ENCODE results near the gene IL1RL1. TPM values are rescaled to one million over a fixed set of nuclear protein-coding genes. Genes with fewer than 3 reads are reported as not detected.

IL1RL1 gene
- total RNA-seq, 4 donors from 2014 or later = 4.0 to 47.2 (median 15.9) TPM

DNA sequence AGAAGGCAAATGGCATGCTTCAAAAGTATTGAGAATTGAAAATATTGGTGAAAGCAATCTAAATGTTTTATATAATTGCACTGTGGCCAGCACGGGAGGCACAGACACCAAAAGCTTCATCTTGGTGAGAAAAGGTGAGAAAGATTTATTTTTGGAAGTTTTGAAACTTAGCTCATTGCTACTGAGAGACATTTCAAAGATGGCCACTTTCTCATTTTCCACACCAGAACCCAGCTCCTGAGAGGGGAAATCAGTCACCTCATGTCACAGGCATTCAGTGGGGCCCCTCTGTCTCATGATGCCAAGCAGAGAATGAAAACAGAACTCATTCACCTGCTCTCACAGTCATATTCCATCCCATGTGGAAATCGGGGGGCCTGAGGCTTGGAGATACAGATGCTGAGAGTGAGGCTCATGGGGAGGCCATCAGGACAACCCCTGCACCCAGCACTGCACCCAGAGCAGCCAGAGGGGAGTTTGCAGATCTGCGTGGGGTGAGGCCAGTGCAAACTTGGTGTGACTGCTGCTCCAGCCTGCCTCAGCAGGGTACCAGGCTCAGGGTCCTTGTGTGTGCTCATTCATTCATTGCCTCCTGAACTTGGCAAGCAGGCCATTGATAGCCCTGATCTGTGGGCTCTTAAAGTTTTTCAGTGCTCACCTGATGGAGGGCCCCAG lies 75.6 kb downstream of the IL1RL1 start:
- H3K9me3 ChIP-seq = peaks cover 0 to 2% (median 0%) of the 10 kb centered on the region in 4 donors
- H3K4me3 ChIP-seq = no peak overlapping the region
- H3K27ac ChIP-seq = no peak overlapping the region
- TF ChIP-seq, protein P1, sequence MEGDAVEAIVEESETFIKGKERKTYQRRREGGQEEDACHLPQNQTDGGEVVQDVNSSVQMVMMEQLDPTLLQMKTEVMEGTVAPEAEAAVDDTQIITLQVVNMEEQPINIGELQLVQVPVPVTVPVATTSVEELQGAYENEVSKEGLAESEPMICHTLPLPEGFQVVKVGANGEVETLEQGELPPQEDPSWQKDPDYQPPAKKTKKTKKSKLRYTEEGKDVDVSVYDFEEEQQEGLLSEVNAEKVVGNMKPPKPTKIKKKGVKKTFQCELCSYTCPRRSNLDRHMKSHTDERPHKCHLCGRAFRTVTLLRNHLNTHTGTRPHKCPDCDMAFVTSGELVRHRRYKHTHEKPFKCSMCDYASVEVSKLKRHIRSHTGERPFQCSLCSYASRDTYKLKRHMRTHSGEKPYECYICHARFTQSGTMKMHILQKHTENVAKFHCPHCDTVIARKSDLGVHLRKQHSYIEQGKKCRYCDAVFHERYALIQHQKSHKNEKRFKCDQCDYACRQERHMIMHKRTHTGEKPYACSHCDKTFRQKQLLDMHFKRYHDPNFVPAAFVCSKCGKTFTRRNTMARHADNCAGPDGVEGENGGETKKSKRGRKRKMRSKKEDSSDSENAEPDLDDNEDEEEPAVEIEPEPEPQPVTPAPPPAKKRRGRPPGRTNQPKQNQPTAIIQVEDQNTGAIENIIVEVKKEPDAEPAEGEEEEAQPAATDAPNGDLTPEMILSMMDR (IDR thresholded peaks at IDR 0.05) = no peak
- no peak for TF ChIP-seq POLR2A (IDR thresholded peaks at IDR 0.05)
- DNase-seq = no peak
- no peaks in the 10 kb centered on the region for H3K27me3 ChIP-seq
- H3K4me1 ChIP-seq = no peaks in the 10 kb centered on the region
- no peaks in the 10 kb centered on the region for H3K36me3 ChIP-seq

DNA sequence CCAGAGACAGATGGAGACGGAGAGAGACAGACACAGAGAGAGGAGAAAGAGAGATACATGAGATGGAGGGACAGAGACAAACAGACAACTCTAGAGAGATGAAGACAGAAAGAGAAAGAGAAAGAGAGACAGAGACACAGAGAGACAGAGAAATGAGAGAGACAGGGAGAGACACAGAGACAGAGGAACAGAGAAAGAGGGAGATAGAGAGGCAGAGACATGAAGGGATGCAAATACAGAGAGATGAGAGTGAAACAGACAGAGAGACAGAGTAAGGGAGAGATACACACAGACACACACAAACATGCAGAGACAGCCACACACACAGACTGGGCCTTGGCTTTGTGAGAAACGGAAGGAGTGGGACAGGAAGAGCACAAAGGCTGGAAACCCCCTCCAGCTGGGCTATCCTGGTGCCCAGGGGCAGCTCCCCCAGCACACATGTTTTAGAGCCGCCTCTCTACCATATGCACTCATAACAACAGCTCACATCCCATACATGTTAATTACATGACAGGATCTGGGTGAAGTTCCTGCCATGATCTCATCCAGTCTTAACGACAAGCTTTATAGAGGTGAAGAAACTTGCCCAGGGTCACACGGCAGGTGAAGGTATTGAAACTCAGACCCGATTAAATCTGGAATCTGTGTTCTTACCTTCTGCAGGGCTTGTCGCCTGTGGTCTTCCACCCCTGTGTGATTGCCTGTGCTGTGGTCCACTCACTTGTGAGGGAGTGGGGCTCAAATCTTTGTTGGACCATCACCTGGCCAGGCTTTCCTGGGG lies 76.6 kb downstream of the IL1RL1 start:
- no peak for TF ChIP-seq POLR2A (IDR thresholded peaks at IDR 0.05)
- TF ChIP-seq, protein P1 (IDR thresholded peaks at IDR 0.05) = no peak
- no peak for DNase-seq
- Histone ChIP-seq H3K4me1 (no peaks in the 10 kb centered on the region), H3K27ac (no peak overlapping the region), H3K36me3 (no peaks in the 10 kb centered on the region), H3K4me3 (no peak overlapping the region), H3K27me3 (no peaks in the 10 kb centered on the region), H3K9me3 (peaks cover 0 to 2% (median 0%) of the 10 kb centered on the region in 4 donors)

DNA sequence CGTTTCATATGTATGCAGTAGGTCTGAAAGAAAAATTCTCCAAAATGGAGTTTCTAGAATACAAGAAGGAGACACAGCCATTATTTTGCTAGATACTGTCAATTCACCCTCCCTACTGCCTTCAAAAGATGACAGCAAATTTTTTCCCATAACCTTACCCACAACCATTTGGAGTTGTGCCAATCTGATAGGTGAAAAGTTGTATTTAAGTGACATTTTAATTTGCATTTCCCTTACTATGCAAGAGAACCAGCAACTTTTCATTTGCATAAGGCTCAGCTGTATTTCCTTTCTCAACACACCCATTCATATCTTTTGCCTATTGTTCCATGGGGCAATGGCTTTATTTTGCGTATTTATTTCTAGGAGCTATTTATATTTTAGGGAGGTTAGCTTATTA lies 80.2 kb downstream of the IL1RL1 start:
- Histone ChIP-seq H3K4me3 (no peak overlapping the region), H3K27ac (no peak overlapping the region), H3K9me3 (no peaks in the 10 kb centered on the region), H3K4me1 (no peaks in the 10 kb centered on the region), H3K27me3 (no peaks in the 10 kb centered on the region), H3K36me3 (no peaks in the 10 kb centered on the region)
- TF ChIP-seq POLR2A (IDR thresholded peaks at IDR 0.05) = no peak
- no peak for DNase-seq

DNA sequence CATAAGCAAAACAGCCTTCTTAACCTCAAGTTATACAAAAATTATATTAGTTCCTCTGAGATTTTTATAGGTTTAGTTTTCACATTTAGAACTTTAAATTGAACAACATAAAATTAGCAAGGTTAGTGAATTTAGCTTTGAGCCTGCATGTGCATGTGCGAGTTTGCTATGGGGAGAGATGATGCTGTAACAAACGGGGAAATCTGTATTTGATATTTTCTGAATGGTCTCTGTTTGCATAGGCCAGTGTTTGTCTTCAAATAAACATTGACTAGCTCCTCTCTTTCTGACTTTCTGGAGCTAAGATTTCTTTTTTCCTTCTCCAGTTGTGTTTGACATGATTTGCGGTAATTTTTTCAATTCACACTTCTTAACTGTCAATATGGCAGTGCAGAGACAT lies 80.7 kb downstream of the IL1RL1 start:
- no peak for DNase-seq
- H3K4me3 ChIP-seq = no peak overlapping the region
- no peaks in the 10 kb centered on the region for H3K36me3 ChIP-seq
- H3K9me3 ChIP-seq = no peaks in the 10 kb centered on the region
- TF ChIP-seq, protein P1 (IDR thresholded peaks at IDR 0.05) = no peak
- no peak for TF ChIP-seq POLR2A (IDR thresholded peaks at IDR 0.05)
- H3K4me1 ChIP-seq = no peaks in the 10 kb centered on the region
- no peaks in the 10 kb centered on the region for H3K27me3 ChIP-seq
- H3K27ac ChIP-seq = no peak overlapping the region

DNA sequence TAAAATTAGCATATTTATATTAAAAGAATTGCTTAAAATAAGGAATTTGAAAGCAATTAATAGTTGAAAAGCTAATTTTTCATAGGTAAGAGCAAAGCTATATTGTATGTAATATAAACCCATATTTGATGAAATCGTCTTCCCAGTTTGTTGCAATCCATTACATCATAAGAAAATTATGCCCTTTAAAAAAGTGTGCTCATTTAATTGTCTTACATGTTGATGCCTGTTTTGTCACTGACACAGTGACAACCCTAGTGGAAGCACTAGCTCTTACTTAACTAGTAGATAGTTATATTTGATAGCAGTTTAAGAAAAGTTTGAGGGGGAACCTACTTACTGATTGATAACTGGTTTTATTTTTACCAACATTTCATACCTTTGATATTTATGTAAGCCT lies 81.6 kb downstream of the IL1RL1 start:
- no peaks in the 10 kb centered on the region for H3K4me1 ChIP-seq
- TF ChIP-seq, protein P1 (IDR thresholded peaks at IDR 0.05) = no peak
- TF ChIP-seq POLR2A (IDR thresholded peaks at IDR 0.05) = no peak

DNA sequence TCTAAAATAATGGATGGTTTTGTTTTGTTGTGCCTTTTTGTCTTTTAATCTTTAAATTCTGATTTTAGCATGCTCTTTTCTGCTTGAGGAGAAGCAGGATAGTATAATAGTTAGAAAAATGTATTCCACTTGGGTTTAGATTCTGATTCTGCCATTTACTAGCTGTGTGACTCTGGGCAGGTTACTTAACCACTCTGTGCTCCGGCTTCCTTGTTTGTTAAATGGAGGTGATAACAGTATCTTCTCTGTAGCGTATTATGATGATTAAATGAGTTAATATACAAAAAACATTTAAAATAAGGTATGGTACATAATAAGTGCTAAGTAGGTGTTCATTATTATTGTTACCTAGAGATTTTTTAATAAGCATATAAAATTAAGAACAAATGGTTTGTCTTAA lies 84.6 kb downstream of the IL1RL1 start:
- no peaks in the 10 kb centered on the region for H3K9me3 ChIP-seq
- no peak overlapping the region for H3K27ac ChIP-seq
- H3K4me3 ChIP-seq = no peak overlapping the region
- TF ChIP-seq POLR2A (IDR thresholded peaks at IDR 0.05) = no peak
- TF ChIP-seq, protein P1 (IDR thresholded peaks at IDR 0.05) = no peak
- H3K36me3 ChIP-seq = no peaks in the 10 kb centered on the region
- H3K27me3 ChIP-seq = no peaks in the 10 kb centered on the region
- DNase-seq = no peak
- H3K4me1 ChIP-seq = no peaks in the 10 kb centered on the region

More for the DNA sequence above, 81.6 kb downstream of the IL1RL1 start:
- no peaks in the 10 kb centered on the region for H3K9me3 ChIP-seq
- no peak for DNase-seq
- no peak overlapping the region for H3K27ac ChIP-seq
- no peaks in the 10 kb centered on the region for H3K36me3 ChIP-seq
- no peak overlapping the region for H3K4me3 ChIP-seq
- H3K27me3 ChIP-seq = no peaks in the 10 kb centered on the region

Data from Peyer's patch (tissue), 4 donors.